Measurements from ENCODE around the gene DIAPH2.

Gene DIAPH2

DNA sequence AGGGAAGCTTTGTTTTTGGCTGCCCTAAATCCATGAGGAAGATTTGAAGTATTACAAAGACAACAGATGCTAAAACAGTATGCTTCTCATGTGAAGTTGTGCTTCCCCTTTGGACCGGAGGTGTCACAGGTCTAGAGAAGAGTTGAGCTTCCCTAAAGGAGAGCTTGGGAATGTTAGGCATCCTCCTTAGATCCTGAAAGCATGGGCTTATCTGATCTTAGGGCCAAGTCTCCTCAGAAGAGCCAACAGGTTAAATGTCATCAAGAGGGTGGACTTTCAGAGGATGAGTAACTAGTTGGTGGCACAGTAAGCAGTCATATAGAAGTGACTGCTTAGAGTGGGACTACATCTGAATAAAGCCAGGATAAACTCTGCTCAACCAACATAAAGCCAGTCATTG is 404.5 kb downstream of the DIAPH2 start:
- Histone ChIP-seq H3F3A (ENCODE audit: control insufficient read depth, insufficient read depth) (no peaks in the 10 kb centered on the region), H3K36me3 (ENCODE audit: control insufficient read depth, low read length) (no peaks in the 10 kb centered on the region), H3K79me2 (ENCODE audit: control insufficient read depth, low read length) (no peaks in the 10 kb centered on the region), H3K4me3 (ENCODE audit: low read length) (no peak overlapping the region), H3K9me2 (replicated peaks; ENCODE audit: control insufficient read depth, low read length) (no peaks in the 10 kb centered on the region), H3K27ac (ENCODE audit: low read depth, low read length) (no peak overlapping the region), H3K27me3 (ENCODE audit: control insufficient read depth, low read length) (no peaks in the 10 kb centered on the region), H3K9me3 (ENCODE audit: control insufficient read depth, insufficient read depth, low read length) (no peaks in the 10 kb centered on the region), H3K4me2 (ENCODE audit: low read length) (no peak overlapping the region), H4K20me1 (ENCODE audit: control insufficient read depth, insufficient read depth, low read depth, low read length) (no peaks in the 10 kb centered on the region), H3K4me1 (ENCODE audit: control insufficient read depth, low read length) (no peaks in the 10 kb centered on the region)
- TF ChIP-seq, protein P1, sequence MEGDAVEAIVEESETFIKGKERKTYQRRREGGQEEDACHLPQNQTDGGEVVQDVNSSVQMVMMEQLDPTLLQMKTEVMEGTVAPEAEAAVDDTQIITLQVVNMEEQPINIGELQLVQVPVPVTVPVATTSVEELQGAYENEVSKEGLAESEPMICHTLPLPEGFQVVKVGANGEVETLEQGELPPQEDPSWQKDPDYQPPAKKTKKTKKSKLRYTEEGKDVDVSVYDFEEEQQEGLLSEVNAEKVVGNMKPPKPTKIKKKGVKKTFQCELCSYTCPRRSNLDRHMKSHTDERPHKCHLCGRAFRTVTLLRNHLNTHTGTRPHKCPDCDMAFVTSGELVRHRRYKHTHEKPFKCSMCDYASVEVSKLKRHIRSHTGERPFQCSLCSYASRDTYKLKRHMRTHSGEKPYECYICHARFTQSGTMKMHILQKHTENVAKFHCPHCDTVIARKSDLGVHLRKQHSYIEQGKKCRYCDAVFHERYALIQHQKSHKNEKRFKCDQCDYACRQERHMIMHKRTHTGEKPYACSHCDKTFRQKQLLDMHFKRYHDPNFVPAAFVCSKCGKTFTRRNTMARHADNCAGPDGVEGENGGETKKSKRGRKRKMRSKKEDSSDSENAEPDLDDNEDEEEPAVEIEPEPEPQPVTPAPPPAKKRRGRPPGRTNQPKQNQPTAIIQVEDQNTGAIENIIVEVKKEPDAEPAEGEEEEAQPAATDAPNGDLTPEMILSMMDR (IDR thresholded peaks at IDR 0.05; ENCODE audit: low read depth, low read length, poor library complexity, severe bottlenecking) = no peak
- TF ChIP-seq EZH2phosphoT487 (IDR thresholded peaks at IDR 0.05; ENCODE audit: borderline replicate concordance, low read length) = no peak

DNA sequence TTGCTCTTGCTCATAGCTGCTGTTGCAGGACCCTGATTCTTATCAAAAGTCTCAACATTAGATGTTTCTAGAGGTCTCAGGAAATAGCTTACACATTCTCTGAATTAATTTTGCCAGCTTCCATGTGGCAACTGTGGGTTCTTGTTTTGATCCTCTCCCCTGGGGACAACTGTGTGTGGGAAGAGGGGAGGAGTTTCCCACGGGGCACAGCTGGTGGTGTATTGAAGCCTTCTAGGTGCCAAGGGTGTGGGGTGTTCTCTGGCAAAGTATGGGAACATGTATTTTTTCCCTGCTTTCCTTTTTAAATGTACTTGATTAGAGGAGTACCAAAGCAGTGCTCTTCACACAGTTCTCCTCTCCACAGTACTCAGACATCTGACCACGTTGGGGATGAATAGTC is 411.7 kb downstream of the DIAPH2 start:
- Histone ChIP-seq H3K9me2 (replicated peaks; ENCODE audit: control insufficient read depth, low read length) (no peaks in the 10 kb centered on the region), H3K27ac (ENCODE audit: low read depth, low read length) (no peak overlapping the region), H3K79me2 (ENCODE audit: control insufficient read depth, low read length) (no peaks in the 10 kb centered on the region), H4K20me1 (ENCODE audit: control insufficient read depth, insufficient read depth, low read depth, low read length) (no peaks in the 10 kb centered on the region), H3K4me3 (ENCODE audit: low read length) (no peak overlapping the region), H3K9me3 (ENCODE audit: control insufficient read depth, insufficient read depth, low read length) (no peaks in the 10 kb centered on the region), H3K4me1 (ENCODE audit: control insufficient read depth, low read length) (no peaks in the 10 kb centered on the region), H3K36me3 (ENCODE audit: control insufficient read depth, low read length) (no peaks in the 10 kb centered on the region), H3F3A (ENCODE audit: control insufficient read depth, insufficient read depth) (no peaks in the 10 kb centered on the region), H3K4me2 (ENCODE audit: low read length) (no peak overlapping the region), H3K27me3 (ENCODE audit: control insufficient read depth, low read length) (no peaks in the 10 kb centered on the region)
- TF ChIP-seq EZH2phosphoT487 (IDR thresholded peaks at IDR 0.05; ENCODE audit: borderline replicate concordance, low read length) = no peak
- TF ChIP-seq, protein P1 (IDR thresholded peaks at IDR 0.05; ENCODE audit: low read depth, low read length, poor library complexity, severe bottlenecking) = no peak

DNA sequence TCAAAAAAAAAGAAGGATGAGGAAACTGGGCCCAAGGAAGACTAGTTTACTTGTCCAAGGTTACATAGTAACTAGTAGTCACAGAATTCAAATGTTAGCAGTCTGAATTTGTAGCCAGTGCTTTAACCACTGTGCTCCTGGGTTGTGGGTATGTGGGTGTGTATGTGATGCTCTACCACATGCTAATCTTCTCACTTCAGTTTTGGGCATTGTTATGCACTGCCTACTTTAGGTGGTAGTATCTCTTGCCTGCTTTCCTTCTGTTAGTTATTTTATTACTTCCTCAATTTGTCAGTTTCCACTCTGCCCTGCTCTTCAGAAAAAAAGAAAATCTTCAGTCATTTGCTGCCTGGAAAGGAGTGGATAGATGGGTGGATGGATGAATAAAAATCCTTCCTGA is 418.3 kb downstream of the DIAPH2 start:
- no peaks in the 10 kb centered on the region for H3K36me3 ChIP-seq (ENCODE audit: control insufficient read depth, low read length)

More for the DNA sequence above, 418.3 kb downstream of the DIAPH2 start:
- H3K79me2 ChIP-seq (ENCODE audit: control insufficient read depth, low read length) = no peaks in the 10 kb centered on the region
- H4K20me1 ChIP-seq (ENCODE audit: control insufficient read depth, insufficient read depth, low read depth, low read length) = no peaks in the 10 kb centered on the region
- H3K4me1 ChIP-seq (ENCODE audit: control insufficient read depth, low read length) = peaks cover 5% of the 10 kb centered on the region; the same call in 1 of the 2 replicates
- H3K4me2 ChIP-seq (ENCODE audit: low read length) = no peak overlapping the region
- no peak overlapping the region for H3K27ac ChIP-seq (ENCODE audit: low read depth, low read length)
- H3K4me3 ChIP-seq (ENCODE audit: low read length) = no peak overlapping the region
- no peaks in the 10 kb centered on the region for H3K9me3 ChIP-seq (ENCODE audit: control insufficient read depth, insufficient read depth, low read length)
- H3K27me3 ChIP-seq (ENCODE audit: control insufficient read depth, low read length) = no peaks in the 10 kb centered on the region
- H3F3A ChIP-seq (ENCODE audit: control insufficient read depth, insufficient read depth) = no peaks in the 10 kb centered on the region
- no peak for TF ChIP-seq EZH2phosphoT487 (IDR thresholded peaks at IDR 0.05; ENCODE audit: borderline replicate concordance, low read length)
- TF ChIP-seq, protein P1 (IDR thresholded peaks at IDR 0.05; ENCODE audit: low read depth, low read length, poor library complexity, severe bottlenecking) = no peak
- no peaks in the 10 kb centered on the region for H3K9me2 ChIP-seq (replicated peaks; ENCODE audit: control insufficient read depth, low read length)

Data from DOHH2 (cell line).